Suprapubic skin (tissue), 4 donors: Measurements from ENCODE around the gene EMC1. TPM values are rescaled to one million over a fixed set of nuclear protein-coding genes. Genes with fewer than 3 reads are reported as not detected.
"Not testable (repeated sequence)": the region's sequence is repeated elsewhere in the genome, so short reads cannot be mapped to it uniquely, and the experiment has no call there.

Experiments used
- DNase-seq, 2 donors: peaks; one replicate each; pipeline ENCODE4 v3.0.0-alpha.2; 2019; ENCODE audit warnings: low spot score in 2 of 2
- H3K27ac ChIP-seq: fragments of 200-600 bp; sonication (generic); one replicate; pipeline ENCODE4 v1.5.1; 2019
- H3K27me3 ChIP-seq: fragments of 200-600 bp; sonication (generic); one replicate; pipeline ENCODE4 v1.5.1; 2019
- H3K36me3 ChIP-seq: fragments of 200-600 bp; sonication (generic); one replicate; pipeline ENCODE4 v1.5.1; 2019
- H3K4me1 ChIP-seq: fragments of 200-600 bp; sonication (generic); one replicate; pipeline ENCODE4 v1.5.1; 2019
- H3K4me3 ChIP-seq: fragments of 200-600 bp; sonication (generic); one replicate; pipeline ENCODE4 v1.5.1; 2019; ENCODE audit warnings: mild to moderate bottlenecking
- H3K9me3 ChIP-seq: fragments of 200-600 bp; sonication (generic); one replicate; pipeline ENCODE4 v1.5.1; 2019
- CTCF ChIP-seq, 2 donors: fragments of 200-600 bp in 1 of 2; fragments of 450-650 bp in 1 of 2; sonication (generic) in 1 of 2; IDR thresholded peaks; one replicate each; pipeline ENCODE4 v1.5.1; 2016 to 2019; ENCODE audit warnings: antibody characterized with exemption in 2 of 2, mild to moderate bottlenecking in 1 of 2, moderate library complexity in 1 of 2
- EP300 ChIP-seq: sonication (generic); formaldehyde crosslinking; IDR thresholded peaks from one replicate; pipeline ENCODE4 v1.6.1; 2017; ENCODE audit warnings: antibody characterized with exemption
- POLR2A ChIP-seq, 2 donors: fragments of 450-650 bp; IDR thresholded peaks; one replicate each; pipeline ENCODE4 v1.6.1; 2017; ENCODE audit warnings: antibody characterized with exemption in 2 of 2, mild to moderate bottlenecking in 2 of 2, moderate library complexity in 2 of 2
- POLR2AphosphoS5 ChIP-seq, 3 donors: sonication (generic); formaldehyde crosslinking; IDR thresholded peaks; one replicate each; pipeline ENCODE4 v1.6.1; 2017; ENCODE audit warnings: antibody characterized with exemption in 3 of 3
- WGBS: methylation state at CpG from one replicate; pipeline ENCODE4 v1.1.5; 2018; 5-methylcytosine and 5-hydroxymethylcytosine counted together
- total RNA-seq, 4 donors: library from RNA; depleted of rRNA; stranded (reverse); fragments of >200 nt; gene quantifications; one replicate each; pipeline ENCODE4 v1.1.0, GENCODE V29; 2016

The EMC1 gene
- total RNA-seq, 4 donors from 2014 or later: 33.5 to 83.4 (median 48.9) TPM

GRCh38 chr1:19262047-19262446, 10.7 kb upstream of the EMC1 start:
- WGBS: 90% methylated on average over 5 of the region's 5 CpGs
- no peak for TF ChIP-seq CTCF (IDR thresholded peaks at IDR 0.05)
- TF ChIP-seq POLR2A (IDR thresholded peaks at IDR 0.05): no peak
- TF ChIP-seq POLR2AphosphoS5 (IDR thresholded peaks at IDR 0.05): no peak
- no peak for TF ChIP-seq EP300
- DNase-seq: no peak
- no peak overlapping the region for H3K27ac ChIP-seq
- H3K27me3 ChIP-seq: no peaks in the 10 kb centered on the region
- H3K36me3 ChIP-seq: peaks cover 41% of the 10 kb centered on the region
- no peaks in the 10 kb centered on the region for H3K9me3 ChIP-seq
- H3K4me3 ChIP-seq: no peak overlapping the region
- H3K4me1 ChIP-seq: no peaks in the 10 kb centered on the region

DNA sequence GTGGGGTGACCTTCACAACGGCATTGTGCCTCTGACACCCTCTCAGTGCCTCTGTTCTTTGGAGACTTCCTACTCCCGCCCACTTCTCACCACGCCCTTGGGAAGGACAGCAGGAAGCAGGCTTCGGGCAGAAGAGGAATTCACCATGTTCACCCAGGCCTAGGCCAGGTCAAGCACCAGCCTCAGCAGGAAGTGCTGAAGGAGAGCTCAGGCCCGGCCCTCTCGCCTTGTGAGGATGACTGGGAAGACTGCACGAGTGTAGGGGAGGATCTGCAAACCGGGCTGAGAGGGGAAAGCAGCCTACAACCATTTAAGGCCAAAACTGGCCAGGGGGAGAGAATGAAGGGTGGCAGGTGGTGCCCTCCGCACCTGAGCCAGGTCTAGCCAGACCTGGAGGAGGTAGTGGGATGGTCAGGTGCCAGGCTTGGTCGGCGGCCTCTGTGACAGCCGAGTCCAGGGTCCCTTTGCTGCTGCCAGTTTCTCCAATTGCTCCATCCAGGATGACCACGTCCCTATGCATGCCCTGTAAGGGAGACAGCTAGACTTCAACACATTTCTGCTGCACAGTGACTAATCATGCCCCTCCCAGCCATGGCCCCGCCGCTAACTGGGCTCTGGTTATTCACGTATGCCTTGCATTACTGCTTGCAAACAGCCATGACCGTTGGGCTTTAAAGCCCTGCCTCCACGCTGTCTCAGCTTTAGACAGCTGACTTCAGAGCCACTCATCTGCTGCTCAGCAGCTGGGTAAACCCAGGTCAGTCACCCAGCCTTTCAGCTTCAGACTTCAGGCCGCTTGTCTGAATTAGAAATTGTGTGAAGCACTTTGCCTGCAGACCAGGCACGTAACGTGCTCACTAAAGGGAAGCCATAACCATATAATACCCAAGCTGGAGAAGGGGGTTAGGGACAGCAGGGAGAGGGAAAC, 9.2 kb upstream of the EMC1 start:
- no peaks in the 10 kb centered on the region for H3K9me3 ChIP-seq
- DNase-seq: no peak
- WGBS: 68% methylated on average over 17 of the region's 21 CpGs
- H3K4me3 ChIP-seq: no peak overlapping the region
- TF ChIP-seq CTCF (IDR thresholded peaks at IDR 0.05) (no peak), EP300 (no peak), POLR2A (IDR thresholded peaks at IDR 0.05) (no peak), POLR2AphosphoS5 (IDR thresholded peaks at IDR 0.05) (no peak)
- H3K4me1 ChIP-seq: no peaks in the 10 kb centered on the region
- H3K27me3 ChIP-seq: no peaks in the 10 kb centered on the region
- H3K27ac ChIP-seq: no peak overlapping the region
- peaks cover 55% of the 10 kb centered on the region for H3K36me3 ChIP-seq

DNA sequence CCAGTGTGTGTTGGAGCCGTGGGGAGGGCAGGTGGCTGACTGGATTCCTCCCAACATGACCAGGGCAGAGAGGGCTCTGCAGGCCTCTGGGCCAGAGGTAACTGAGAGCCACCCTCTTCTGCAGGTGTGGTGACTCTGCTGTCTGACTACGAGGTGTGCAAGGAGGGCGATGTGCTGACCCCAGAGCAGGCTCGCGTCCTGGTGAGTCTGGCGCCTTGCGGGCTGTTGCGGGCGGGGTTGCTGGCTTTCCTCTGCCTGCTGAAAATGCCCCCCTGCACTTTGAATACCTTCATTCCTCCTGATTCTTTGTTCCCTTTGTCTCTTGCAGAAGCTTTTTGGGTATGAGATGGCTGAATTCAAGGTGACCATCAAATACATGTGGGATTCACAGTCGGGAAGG, 7.0 kb upstream of the EMC1 start:
- H3K4me3 ChIP-seq: no peak overlapping the region
- peaks cover 58% of the 10 kb centered on the region for H3K36me3 ChIP-seq

DNA sequence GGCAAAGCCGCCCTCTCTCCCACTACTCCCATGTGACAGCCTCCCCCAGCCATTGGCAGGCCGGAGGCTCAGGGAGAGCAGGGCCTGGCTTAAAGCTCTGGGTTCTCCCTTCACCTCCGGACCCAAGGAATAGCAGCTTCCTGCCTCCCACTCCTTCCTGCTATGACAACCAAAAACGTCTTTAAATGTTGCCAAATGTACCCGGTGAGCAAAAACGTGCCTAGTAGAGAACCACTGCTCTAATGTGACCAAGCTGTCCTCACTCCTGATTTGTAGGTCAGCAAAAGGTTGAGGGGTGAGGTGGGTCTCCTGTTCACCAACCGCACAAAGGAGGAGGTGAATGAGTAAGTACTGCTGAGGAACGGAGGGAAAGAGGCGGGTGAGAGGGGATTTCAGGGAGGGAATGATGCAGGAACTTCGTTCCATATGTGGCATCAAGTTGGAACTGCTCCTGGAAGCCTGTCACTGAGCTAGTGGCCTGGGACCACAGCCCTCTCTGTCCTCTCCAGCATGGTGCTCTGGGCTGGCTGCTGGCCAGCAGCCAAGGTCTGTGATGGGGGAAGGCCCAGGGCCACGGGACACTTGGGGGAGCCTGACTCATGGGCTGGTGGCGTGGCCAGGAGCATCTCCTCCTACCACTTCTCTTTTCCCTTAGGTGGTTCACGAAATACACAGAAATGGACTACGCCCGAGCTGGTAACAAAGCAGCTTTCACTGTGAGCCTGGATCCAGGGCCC, 6.0 kb upstream of the EMC1 start:
- H3K27ac ChIP-seq: no peak overlapping the region
- WGBS: 64% methylated on average over 14 of the region's 15 CpGs
- H3K36me3 ChIP-seq: peaks cover 58% of the 10 kb centered on the region
- H3K4me1 ChIP-seq: peaks cover 21% of the 10 kb centered on the region
- no peak overlapping the region for H3K4me3 ChIP-seq
- H3K9me3 ChIP-seq: no peaks in the 10 kb centered on the region
- no peaks in the 10 kb centered on the region for H3K27me3 ChIP-seq
- DNase-seq: no peak
- no peak for TF ChIP-seq CTCF (IDR thresholded peaks at IDR 0.05)
- TF ChIP-seq EP300: no peak
- no peak for TF ChIP-seq POLR2AphosphoS5 (IDR thresholded peaks at IDR 0.05)
- no peak for TF ChIP-seq POLR2A (IDR thresholded peaks at IDR 0.05)

More for the DNA sequence above, 7.0 kb upstream of the EMC1 start:
- Histone ChIP-seq H3K4me1 (peaks cover 11% of the 10 kb centered on the region), H3K27ac (no peak overlapping the region), H3K27me3 (no peaks in the 10 kb centered on the region), H3K9me3 (no peaks in the 10 kb centered on the region)
- no peak for DNase-seq
- WGBS: 90% methylated on average over 9 of the region's 10 CpGs
- no peak for TF ChIP-seq EP300
- TF ChIP-seq POLR2AphosphoS5 (IDR thresholded peaks at IDR 0.05): no peak
- TF ChIP-seq CTCF (IDR thresholded peaks at IDR 0.05): no peak
- TF ChIP-seq POLR2A (IDR thresholded peaks at IDR 0.05): no peak

DNA sequence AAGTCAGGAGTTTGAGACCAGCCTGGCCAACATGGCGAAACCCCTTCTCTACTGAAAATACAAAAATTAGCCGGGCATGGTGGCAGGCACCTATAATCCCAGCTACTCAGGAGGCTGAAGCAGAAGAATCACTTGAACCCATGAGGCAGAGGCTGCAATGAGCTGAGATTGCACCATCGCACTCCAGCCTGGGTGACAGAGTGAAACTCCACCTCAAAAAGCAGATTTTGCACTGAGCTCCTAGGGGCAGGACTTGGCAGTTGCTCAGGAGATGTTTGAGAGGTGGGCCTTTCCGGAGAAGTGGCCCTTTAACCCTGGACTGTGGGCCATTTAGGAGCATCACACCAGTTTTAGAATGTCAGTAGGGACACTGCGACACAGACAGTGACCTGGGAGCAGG, 5.0 kb upstream of the EMC1 start:
- H3K27ac ChIP-seq, H3K9me3 ChIP-seq, DNase-seq, H3K27me3 ChIP-seq, H3K4me3 ChIP-seq: not testable (repeated sequence)
- 89% methylated on average over 4 of the region's 5 CpGs for WGBS
- Histone ChIP-seq H3K4me1 (peaks cover 22% of the 10 kb centered on the region), H3K36me3 (peaks cover 58% of the 10 kb centered on the region)
